ENCODE data around the gene NXF2. TPM values are rescaled to one million over a fixed set of nuclear protein-coding genes. Genes with fewer than 3 reads are reported as not detected.

Gene NXF2, protein sequence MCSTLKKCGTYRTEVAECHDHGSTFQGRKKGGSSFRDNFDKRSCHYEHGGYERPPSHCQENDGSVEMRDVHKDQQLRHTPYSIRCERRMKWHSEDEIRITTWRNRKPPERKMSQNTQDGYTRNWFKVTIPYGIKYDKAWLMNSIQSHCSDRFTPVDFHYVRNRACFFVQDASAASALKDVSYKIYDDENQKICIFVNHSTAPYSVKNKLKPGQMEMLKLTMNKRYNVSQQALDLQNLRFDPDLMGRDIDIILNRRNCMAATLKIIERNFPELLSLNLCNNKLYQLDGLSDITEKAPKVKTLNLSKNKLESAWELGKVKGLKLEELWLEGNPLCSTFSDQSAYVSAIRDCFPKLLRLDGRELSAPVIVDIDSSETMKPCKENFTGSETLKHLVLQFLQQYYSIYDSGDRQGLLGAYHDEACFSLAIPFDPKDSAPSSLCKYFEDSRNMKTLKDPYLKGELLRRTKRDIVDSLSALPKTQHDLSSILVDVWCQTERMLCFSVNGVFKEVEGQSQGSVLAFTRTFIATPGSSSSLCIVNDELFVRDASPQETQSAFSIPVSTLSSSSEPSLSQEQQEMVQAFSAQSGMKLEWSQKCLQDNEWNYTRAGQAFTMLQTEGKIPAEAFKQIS
- not detected in 5 replicates for total RNA-seq (2022; extraction: Qiagen RNA extraction)

GRCh38 chrX:102246893-102247292 is at the start of gene NXF2:
TSS of gene NXF2 (plus strand) at chrX:102247167. CDS start at chrX:102307079, 59,912 bp downstream.

GRCh38 chrX:102214986-102215385 is 32.0 kb upstream of the NXF2 start, which contains the start of gene TCP11X1:
TSS of gene TCP11X1 (plus strand) at chrX:102215301.

Other genes with a start within 250 kb of the NXF2 start
- not detected in 5 replicates for gene TCEAL2, start 121.5 kb upstream of the NXF2 start, total RNA-seq (2022; extraction: Qiagen RNA extraction)
- not detected in 5 replicates for gene TCEAL6, start 104.7 kb upstream of the NXF2 start, total RNA-seq (2022; extraction: Qiagen RNA extraction)
- gene BEX5, start 91.2 kb upstream of the NXF2 start, total RNA-seq (2022; extraction: Qiagen RNA extraction) = not detected in 5 replicates
- gene TCP11X1, start 31.9 kb upstream of the NXF2 start, total RNA-seq (2022; extraction: Qiagen RNA extraction) = not detected in 5 replicates
- 0.09 TPM in 1 of 5 replicates, not detected in the others for gene NXF2B, start 192.8 kb downstream of the NXF2 start, total RNA-seq (2022; extraction: Qiagen RNA extraction)
- gene TCP11X2, start 224.6 kb downstream of the NXF2 start, total RNA-seq (2022; extraction: Qiagen RNA extraction) = not detected in 5 replicates

Measured in A549 treated with Hydrocortisone at 1 μM for 4 hours (cell line).